Erythroblast (primary cell): ENCODE results near the gene DUSP19.

Experiments
- GATA1 ChIP-seq: IDR thresholded peaks from 2 replicates; pipeline ENCODE4 v1.6.1; 2011; ENCODE audit warnings: low read depth, mild to moderate bottlenecking, control low read depth, low read length, moderate library complexity
- POLR2A ChIP-seq: IDR thresholded peaks from 2 replicates; pipeline ENCODE4 v1.6.1; 2011; ENCODE audit warnings: mild to moderate bottlenecking, low read length

DNA sequence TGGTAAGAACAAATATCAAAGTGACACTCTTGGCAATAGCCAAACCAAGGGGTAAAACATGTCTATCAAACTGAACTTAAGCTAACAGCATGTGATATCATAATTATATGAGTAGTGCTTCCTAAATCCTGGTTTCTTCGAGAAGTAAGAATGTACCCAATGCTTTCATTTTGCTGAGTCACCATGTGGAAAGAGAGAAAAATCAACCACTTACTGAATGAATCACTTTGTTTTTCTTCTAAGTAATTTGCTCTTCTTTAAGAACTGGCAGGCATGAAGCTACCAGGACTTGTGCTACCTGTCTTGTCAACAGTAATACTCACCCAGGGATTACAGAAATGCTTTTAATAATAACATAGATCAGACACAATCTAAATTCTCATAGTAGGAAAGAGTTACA lies 19.0 kb upstream of the DUSP19 start:
- TF ChIP-seq POLR2A (no peak), GATA1 (no peak)
